ENCODE data around the gene GCN1.

Gene GCN1

DNA sequence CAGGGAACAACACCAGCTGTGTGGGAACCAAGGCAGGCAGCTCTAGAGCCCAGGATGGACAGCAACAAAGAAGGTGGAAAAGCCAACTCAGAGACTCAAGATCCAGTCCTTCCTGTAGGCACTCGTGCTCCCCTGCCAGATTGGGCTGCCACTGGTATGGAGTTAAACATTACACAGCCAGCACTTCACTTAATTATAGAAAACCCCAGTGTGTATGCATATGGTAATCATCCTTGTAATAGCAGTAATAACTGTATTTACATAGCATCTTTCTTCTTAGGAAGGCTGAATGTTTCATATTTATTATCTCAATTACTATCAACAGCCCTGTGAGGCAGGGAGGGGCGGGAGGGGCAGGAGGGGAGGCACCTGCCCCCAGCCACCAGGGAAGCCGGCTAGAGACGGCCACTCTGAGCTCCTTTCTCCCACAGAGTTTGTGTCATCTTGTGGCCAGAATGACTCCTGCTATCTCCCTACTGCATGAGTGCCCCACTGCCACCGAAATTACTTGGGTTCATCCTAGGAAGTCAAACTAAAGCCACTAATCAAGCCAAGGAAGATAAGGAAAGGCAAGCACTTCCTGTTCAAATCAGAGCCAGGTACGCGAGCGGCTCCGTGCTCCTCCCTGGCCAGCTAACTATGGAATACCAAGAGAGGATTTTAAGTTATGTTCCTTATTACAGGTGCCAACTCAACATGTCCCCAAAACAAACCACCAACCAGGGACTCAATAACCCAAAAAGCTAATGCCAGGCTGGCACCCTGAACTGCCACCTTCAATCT lies 62.3 kb downstream of the GCN1 start:
- H3K4me3 ChIP-seq (ENCODE audit: low read length): no peak overlapping the region
- no peak for DNase-seq (ENCODE audit: low read depth)
- TF ChIP-seq, protein P1, sequence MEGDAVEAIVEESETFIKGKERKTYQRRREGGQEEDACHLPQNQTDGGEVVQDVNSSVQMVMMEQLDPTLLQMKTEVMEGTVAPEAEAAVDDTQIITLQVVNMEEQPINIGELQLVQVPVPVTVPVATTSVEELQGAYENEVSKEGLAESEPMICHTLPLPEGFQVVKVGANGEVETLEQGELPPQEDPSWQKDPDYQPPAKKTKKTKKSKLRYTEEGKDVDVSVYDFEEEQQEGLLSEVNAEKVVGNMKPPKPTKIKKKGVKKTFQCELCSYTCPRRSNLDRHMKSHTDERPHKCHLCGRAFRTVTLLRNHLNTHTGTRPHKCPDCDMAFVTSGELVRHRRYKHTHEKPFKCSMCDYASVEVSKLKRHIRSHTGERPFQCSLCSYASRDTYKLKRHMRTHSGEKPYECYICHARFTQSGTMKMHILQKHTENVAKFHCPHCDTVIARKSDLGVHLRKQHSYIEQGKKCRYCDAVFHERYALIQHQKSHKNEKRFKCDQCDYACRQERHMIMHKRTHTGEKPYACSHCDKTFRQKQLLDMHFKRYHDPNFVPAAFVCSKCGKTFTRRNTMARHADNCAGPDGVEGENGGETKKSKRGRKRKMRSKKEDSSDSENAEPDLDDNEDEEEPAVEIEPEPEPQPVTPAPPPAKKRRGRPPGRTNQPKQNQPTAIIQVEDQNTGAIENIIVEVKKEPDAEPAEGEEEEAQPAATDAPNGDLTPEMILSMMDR (IDR thresholded peaks at IDR 0.05; ENCODE audit: insufficient read depth, low read depth, low read length, missing control alignments): no peak

DNA sequence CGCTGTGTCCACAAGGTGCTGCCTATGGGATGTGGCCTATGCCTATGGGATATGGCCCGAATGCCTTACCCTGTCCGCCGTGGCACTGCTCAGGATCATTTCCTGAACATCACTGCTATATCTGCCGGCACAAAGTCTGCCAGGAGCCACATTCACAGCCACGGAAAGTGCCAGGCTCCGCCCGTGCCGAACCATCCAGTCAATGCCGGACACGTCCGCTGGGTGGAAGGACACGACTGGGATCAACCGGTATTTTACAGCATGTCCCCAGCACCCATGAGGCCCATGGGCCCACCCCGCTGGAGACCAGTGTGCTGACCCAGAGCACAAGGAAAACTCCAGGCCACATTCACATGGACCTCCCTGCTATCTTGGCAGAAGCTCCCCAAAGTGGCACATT lies 63.4 kb downstream of the GCN1 start:
- H3K4me3 ChIP-seq (ENCODE audit: low read length): no peak overlapping the region
- DNase-seq (ENCODE audit: low read depth): no peak
- TF ChIP-seq, protein P1 (IDR thresholded peaks at IDR 0.05; ENCODE audit: insufficient read depth, low read depth, low read length, missing control alignments): no peak

DNA sequence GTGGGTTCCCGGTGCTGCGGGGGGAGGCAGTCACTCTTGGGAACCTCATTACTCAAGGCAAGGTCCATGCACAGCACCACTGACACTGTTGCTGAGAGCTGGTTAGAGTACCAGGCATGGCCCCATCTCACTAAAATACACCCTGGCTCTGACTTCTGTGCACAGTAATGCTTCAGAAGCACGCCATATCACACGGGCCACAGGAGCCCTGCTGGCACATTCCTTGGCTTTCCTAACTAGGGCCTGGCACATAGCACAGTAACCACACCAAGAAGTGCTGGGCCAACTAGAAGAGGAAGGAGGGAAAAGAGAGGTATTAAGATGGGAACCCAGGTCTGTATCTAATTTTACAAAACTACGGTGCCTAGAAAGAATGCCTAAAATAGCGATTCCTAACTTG lies 64.5 kb downstream of the GCN1 start:
- TF ChIP-seq, protein P1 (IDR thresholded peaks at IDR 0.05; ENCODE audit: insufficient read depth, low read depth, low read length, missing control alignments): no peak
- no peak for DNase-seq (ENCODE audit: low read depth)
- H3K4me3 ChIP-seq (ENCODE audit: low read length): no peak overlapping the region

- TF ChIP-seq, protein P1 (IDR thresholded peaks at IDR 0.05; ENCODE audit: insufficient read depth, low read depth, low read length, missing control alignments): no peak
- no peak for DNase-seq (ENCODE audit: low read depth)
- H3K4me3 ChIP-seq (ENCODE audit: low read length): no peak overlapping the region
These were observed 67.9 kb downstream of the GCN1 start for GRCh38 chr12:120126635-120127005.

DNA sequence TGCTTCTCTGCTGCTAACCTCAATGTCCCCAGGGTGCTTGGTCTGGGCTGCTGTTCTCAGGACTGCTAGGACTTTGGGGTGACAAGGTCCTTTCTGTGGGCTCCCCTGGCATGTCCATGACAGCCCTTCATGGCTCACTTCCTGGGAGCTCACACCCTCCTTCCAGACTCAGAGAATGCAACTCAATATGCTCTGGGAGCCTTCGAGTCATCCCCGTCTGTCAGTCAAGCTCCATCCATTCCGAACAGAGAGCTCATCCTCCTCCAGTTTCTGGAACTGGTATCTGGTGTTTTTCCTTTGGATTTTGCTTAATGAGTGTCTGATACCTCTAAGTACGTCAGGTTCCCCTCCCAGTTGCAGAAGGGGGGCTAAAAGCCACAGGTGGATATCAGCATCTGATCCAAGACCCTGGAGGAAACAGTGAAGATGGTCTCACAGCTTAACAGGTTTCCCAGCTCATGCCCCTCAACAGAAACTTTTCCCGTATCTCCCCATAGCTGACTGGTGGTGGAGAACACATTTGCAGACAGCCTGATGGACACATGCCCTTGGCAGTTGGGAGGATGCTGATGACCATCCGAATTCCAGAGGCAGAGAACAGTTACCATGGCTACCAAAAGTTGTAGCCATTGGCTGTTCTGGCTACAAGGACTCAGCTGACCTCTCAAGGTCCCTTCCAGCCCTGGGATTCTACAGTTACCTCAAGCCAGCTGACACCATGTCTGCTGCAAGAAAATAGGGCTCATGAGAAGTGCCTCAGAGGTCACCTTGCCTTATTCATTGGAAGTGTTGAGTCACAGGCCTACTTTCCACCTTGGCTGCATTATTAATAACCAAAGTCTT lies 68.5 kb downstream of the GCN1 start:
- H3K4me3 ChIP-seq (ENCODE audit: low read length): no peak overlapping the region
- TF ChIP-seq, protein P1 (IDR thresholded peaks at IDR 0.05; ENCODE audit: insufficient read depth, low read depth, low read length, missing control alignments): no peak
- DNase-seq (ENCODE audit: low read depth): peak; percentile 41

- no peak overlapping the region for H3K4me3 ChIP-seq (ENCODE audit: low read length)
- DNase-seq (ENCODE audit: low read depth): no peak
- TF ChIP-seq, protein P1 (IDR thresholded peaks at IDR 0.05; ENCODE audit: insufficient read depth, low read depth, low read length, missing control alignments): no peak
These were observed 69.5 kb downstream of the GCN1 start for GRCh38 chr12:120125029-120125428.
